Hematopoietic multipotent progenitor cell (in vitro differentiated cells): Measurements from ENCODE around the gene RNF225. TPM values are rescaled to one million over a fixed set of nuclear protein-coding genes. Genes with fewer than 3 reads are reported as not detected.
"Not testable (repeated sequence)": the region's sequence is repeated elsewhere in the genome, so short reads cannot be mapped to it uniquely, and the experiment has no call there.

Experiments
- DNase-seq, 3 donors: peaks; one replicate each; pipeline ENCODE4 v3.0.0-alpha.2; 2011 to 2015; ENCODE audit warnings: low read depth in 2 of 3, low spot score in 2 of 3
- total RNA-seq: library from RNA; depleted of rRNA; stranded (reverse); fragments of >200 nt; gene quantifications from one replicate; pipeline ENCODE4 v1.2.3, GENCODE V29; 2012

Gene RNF225
- 0.81 TPM for total RNA-seq

- DNase-seq: no peak
Observed at GRCh38 chr19:58395220-58395978, at the start of gene RNF225. RNF225 (plus strand) TSS chr19:58395656; CDS start chr19:58396090, 434 bp downstream.

GRCh38 chr19:58346961-58347929 lies 48.2 kb upstream of the RNF225 start:
- peak; percentile 58 to 77 (median 76) for DNase-seq

DNA sequence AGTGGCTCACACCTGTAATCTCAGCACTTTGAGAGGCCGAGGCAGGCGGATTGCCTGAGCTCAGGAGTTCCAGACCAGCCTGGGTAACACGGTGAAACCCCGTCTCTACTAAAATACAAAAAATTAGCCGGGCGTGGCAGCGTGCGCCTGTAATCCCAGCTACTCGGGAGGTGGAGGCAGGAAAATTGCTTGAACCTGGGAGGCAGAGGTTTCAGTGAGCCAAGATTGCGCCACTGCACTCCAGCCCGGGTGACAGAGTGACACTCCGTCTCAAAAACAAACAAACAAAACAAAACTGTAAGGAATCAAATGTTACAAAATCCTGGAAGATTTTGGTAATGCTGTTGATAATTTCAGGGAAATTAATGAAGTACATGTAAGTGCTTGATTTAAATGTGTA lies 47.4 kb upstream of the RNF225 start:
- not testable (repeated sequence) for DNase-seq

DNA sequence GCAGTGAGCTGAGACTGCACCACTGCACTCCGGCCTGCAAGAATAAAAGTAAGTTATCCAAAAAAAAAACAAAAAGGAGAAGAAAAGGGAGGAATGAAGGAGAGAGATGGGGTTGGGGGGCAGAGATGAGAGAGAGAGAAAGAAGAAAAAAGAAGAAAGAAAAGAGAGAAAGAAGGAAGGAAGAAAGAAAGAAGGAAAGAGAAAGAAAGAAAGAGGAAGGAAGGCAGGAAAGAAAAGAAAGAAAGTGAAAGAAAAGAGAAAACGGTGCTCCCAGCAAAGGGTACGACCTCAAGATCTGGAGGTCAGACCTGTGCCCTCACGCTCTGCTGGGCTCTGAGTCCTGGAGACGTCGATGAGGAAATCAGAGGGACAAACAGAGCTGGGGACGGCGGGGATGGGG lies 45.9 kb upstream of the RNF225 start:
- no peak for DNase-seq

DNA sequence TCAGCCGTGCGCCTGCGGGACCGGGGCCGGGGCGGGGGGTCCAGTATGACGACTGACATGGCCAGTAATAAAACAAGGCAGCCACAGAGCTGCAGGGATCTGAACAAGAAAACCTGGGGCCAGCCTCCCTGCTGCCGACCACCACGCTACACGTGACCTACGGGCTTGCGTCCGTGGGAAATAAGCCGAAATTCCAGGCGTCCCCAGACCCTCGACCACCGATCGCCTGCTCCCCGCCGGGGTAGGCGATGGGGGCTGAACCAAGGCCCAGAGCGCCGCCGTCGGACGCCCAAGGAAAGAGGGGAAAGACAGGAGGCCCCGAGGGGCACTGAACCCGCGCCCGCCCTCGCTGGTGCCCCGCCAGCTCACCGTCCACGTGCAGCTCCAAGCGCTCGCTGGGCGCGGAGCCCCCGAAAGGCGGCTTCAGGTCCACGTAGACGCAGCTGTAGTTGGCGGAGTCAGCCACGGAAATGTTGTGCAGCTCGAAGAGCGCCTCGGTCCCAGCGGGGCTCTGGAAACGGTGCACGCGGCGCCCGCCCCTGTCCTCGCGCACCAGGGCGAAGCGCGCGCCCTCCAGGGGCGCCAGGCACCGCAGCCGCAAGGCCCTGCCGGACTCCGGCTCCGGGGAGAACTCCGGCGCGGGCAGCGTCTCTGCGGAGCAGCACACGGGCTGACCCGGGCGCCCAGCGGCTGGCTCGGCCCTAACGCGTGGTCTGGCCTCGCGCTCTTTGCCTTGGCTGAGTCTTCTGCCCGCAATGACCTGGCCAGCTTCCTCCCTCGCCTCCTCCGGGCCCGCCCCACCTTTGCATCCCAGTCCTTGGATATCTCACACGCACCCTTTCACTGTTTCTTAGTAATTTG lies 45.2 kb upstream of the RNF225 start:
- DNase-seq: no peak

DNA sequence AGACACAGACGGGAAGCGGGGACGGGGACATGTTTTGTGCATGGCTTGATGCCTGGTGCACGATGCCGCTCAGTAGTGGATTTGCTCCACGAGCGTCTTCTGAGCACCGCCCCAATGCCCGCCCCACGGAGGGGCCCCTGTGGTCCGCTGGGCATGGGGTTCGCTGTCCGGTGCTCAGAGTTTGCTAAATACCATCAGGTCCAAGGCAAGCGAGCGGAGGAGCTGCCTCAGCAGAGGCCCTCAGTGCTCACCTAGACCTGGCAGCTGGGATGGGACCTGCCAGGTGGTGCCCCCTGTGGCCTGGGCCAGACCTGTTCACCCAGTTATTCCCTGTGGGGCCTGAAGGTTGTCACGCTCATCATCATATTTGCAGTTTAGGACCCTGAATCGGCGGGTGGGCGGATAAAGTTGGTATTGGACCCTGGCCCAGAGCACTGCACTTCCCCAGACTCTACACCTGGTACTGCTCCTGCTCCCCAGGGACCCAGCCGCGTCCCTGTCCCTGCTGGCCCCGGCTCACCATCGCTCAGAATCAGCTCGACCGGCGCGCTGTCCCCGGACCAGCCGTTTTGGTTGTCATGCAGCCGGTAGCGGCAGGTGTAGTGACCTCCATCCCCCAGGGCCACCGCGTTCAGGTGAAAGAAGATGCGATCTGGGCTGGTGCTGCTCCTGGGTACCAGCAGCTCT lies 44.4 kb upstream of the RNF225 start:
- no peak for DNase-seq

DNA sequence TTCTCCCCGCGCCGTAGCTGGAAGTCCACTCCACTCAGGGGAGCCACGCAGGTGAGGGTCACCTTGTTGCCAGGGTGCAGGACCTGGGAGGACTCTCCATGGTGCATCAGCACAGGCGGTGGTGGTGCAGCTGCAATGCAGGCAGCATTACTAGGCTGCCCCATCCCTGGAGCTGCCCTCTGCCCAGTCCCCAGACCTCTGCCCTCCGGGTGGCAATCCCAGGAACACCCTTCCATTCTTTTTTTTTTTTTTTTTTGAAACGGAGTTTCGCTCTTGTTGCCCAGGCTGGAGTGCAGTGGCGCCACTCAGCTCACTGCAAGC lies 43.9 kb upstream of the RNF225 start:
- no peak for DNase-seq

GRCh38 chr19:58351990-58352755 lies 43.3 kb upstream of the RNF225 start:
- DNase-seq: no peak

- DNase-seq: no peak
Observed at GRCh38 chr19:58352760-58353671, 42.4 kb upstream of the RNF225 start, which contains the start of gene A1BG. A1BG (minus strand) TSS chr19:58353492; CDS start chr19:58353437, 55 bp downstream.

GRCh38 chr19:58353717-58354477 lies 41.6 kb upstream of the RNF225 start:
- DNase-seq: no peak

GRCh38 chr19:58354478-58355030 lies 40.9 kb upstream of the RNF225 start:
- DNase-seq: no peak

GRCh38 chr19:58355215-58355796 lies 40.1 kb upstream of the RNF225 start:
- no peak for DNase-seq

GRCh38 chr19:58355908-58356765 lies 39.3 kb upstream of the RNF225 start:
- DNase-seq: peak; percentile 34 to 60 (median 56)

GRCh38 chr19:58356766-58357480 lies 38.5 kb upstream of the RNF225 start:
- DNase-seq: no peak

DNA sequence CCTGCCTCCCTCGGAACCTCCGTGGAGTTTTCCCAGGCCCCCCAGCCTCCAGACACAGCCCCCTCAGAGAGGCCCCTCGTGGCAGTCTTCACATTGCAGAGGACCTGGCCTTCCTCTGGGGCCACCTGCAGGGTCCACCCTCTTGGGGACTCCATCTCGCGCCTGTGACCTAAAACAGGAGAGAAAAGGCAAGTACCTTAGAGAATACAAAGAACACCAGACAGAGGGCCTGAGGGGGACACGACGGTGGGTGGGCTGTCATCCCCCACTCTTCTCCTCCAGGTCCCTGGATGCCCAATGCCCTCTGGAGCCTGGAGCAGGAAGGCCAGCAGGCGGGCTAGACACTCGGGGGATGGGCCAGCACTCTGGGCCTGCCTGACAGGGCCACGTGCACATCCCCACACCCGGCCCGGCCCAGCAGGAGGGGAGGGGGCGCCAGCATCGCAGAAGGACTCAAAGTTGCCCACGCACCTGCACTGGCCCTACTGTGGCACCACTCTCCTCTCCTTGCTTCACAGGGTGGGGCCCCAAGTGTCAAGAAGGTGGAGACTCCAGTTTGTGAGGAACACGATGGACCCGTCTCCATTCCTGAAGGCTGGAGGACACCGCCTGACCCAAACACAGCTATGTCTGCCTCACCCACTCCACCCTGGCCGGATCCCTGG lies 37.8 kb upstream of the RNF225 start:
- no peak for DNase-seq
